SW480 (cell line): ENCODE data around the gene PNLIPRP3.
A peak's percentile ranks its signal among the peaks of the same experiment; 100 is the strongest.
"Not testable (repeated sequence)": the region's sequence is repeated elsewhere in the genome, so short reads cannot be mapped to it uniquely, and the experiment has no call there.

ENCODE experiments used
- DNase-seq: peaks from one replicate; pipeline ENCODE4 v3.0.0-alpha.2; 2016; ENCODE audit warnings: low spot score

PNLIPRP3 gene

GRCh38 chr10:116427671-116428070, at the start of gene PNLIPRP3:
PNLIPRP3 (plus strand) TSS chr10:116427847; CDS start chr10:116428013, 166 bp downstream.
- DNase-seq = no peak

- DNase-seq = no peak
These were observed 45.4 kb upstream of the PNLIPRP3 start for GRCh38 chr10:116382290-116382689.

GRCh38 chr10:116385311-116385710, 42.3 kb upstream of the PNLIPRP3 start:
- no peak for DNase-seq

GRCh38 chr10:116385994-116386809, 41.4 kb upstream of the PNLIPRP3 start:
- peak; percentile 25 for DNase-seq

GRCh38 chr10:116393246-116393831, 34.3 kb upstream of the PNLIPRP3 start:
- DNase-seq = not testable (repeated sequence)

- no peak for DNase-seq
These were observed 32.2 kb upstream of the PNLIPRP3 start for GRCh38 chr10:116395223-116395985.

GRCh38 chr10:116398224-116398623, 29.4 kb upstream of the PNLIPRP3 start:
- no peak for DNase-seq

- no peak for DNase-seq
These were observed 24.8 kb upstream of the PNLIPRP3 start for GRCh38 chr10:116402858-116403257.

- DNase-seq = no peak
These were observed 23.9 kb upstream of the PNLIPRP3 start for GRCh38 chr10:116403740-116404250.

- no peak for DNase-seq
These were observed 18.9 kb upstream of the PNLIPRP3 start for GRCh38 chr10:116408719-116409118.

GRCh38 chr10:116410351-116410750, 17.3 kb upstream of the PNLIPRP3 start:
- DNase-seq = no peak

GRCh38 chr10:116417821-116418220, 9.8 kb upstream of the PNLIPRP3 start:
- no peak for DNase-seq

- no peak for DNase-seq
These were observed 9.3 kb upstream of the PNLIPRP3 start for GRCh38 chr10:116418389-116418788.

- no peak for DNase-seq
These were observed 5.8 kb upstream of the PNLIPRP3 start for GRCh38 chr10:116421815-116422214.

GRCh38 chr10:116429288-116429977, 1.8 kb downstream of the PNLIPRP3 start:
- no peak for DNase-seq

GRCh38 chr10:116430288-116430687, 2.6 kb downstream of the PNLIPRP3 start:
- DNase-seq = no peak

GRCh38 chr10:116431598-116431997, 4.0 kb downstream of the PNLIPRP3 start:
- no peak for DNase-seq

- no peak for DNase-seq
These were observed 9.5 kb downstream of the PNLIPRP3 start for GRCh38 chr10:116437076-116437692.

GRCh38 chr10:116440330-116441030, 12.8 kb downstream of the PNLIPRP3 start:
- no peak for DNase-seq

GRCh38 chr10:116444527-116445142, 17.0 kb downstream of the PNLIPRP3 start:
- peak; percentile 33 for DNase-seq
